Vagina (tissue), 2 donors: Measurements from ENCODE around the gene THBD. TPM values are rescaled to one million over a fixed set of nuclear protein-coding genes. Genes with fewer than 3 reads are reported as not detected.

Experiments
- DNase-seq, 2 donors: peaks; one replicate each; pipeline ENCODE4 v3.0.0-alpha.2; 2017; ENCODE audit errors: extremely low spot score in 2 of 2
- H3K27ac ChIP-seq: fragments of 200-600 bp; sonication (generic); one replicate; pipeline ENCODE4 v1.5.1; 2019
- H3K27me3 ChIP-seq: fragments of 200-600 bp; sonication (generic); one replicate; pipeline ENCODE4 v1.5.1; 2019
- H3K36me3 ChIP-seq, 2 donors: fragments of 200-600 bp; sonication (generic); one replicate each; pipeline ENCODE4 v1.5.1; 2017 to 2019
- H3K4me1 ChIP-seq: fragments of 200-600 bp; sonication (generic); one replicate; pipeline ENCODE4 v1.5.1; 2019
- H3K4me3 ChIP-seq, 2 donors: fragments of 200-600 bp; sonication (generic); 1 replicate in 1 of 2; 2 replicates in 1 of 2; pipeline ENCODE4 v1.5.1; 2016 to 2019
- H3K9me3 ChIP-seq: fragments of 200-600 bp; sonication (generic); one replicate; pipeline ENCODE4 v1.5.1; 2019
- CTCF ChIP-seq, 3 experiments: fragments of 450-650 bp in 2 of 3; fragments of 200-600 bp in 1 of 3; sonication (generic) in 1 of 3; IDR thresholded peaks; one replicate each; pipeline ENCODE4 v1.5.1; 2017 to 2019; ENCODE audit warnings: antibody characterized with exemption in 3 of 3, mild to moderate bottlenecking in 2 of 3, moderate library complexity in 2 of 3
- POLR2A ChIP-seq, 2 donors: fragments of 450-650 bp; IDR thresholded peaks; one replicate each; pipeline ENCODE4 v1.6.1; 2017; ENCODE audit warnings: antibody characterized with exemption in 2 of 2, mild to moderate bottlenecking in 2 of 2, moderate library complexity in 2 of 2
- POLR2AphosphoS5 ChIP-seq, 2 donors: sonication (generic); formaldehyde crosslinking; IDR thresholded peaks; one replicate each; pipeline ENCODE4 v1.9.0; 2017; ENCODE audit warnings: antibody characterized with exemption in 2 of 2, mild to moderate bottlenecking in 2 of 2, low read depth in 1 of 2; ENCODE audit not compliant: insufficient read depth in 1 of 2
- intact Hi-C: fragments of 100-400 bp; cut with DNase I; formaldehyde crosslinking; loops from one replicate; pipeline ENCODE4 v1.15.1; 2023
- total RNA-seq: library from RNA; depleted of rRNA; stranded (reverse); fragments of >200 nt; gene quantifications from one replicate; pipeline ENCODE4 v1.2.3, GENCODE V29; 2016

The THBD gene
- total RNA-seq, 1 donor from 2014 or later: 76.9 TPM

- H3K27me3 ChIP-seq: no peaks in the 10 kb centered on the region
- H3K4me1 ChIP-seq: no peaks in the 10 kb centered on the region
- no peak overlapping the region for H3K27ac ChIP-seq
- no peak for TF ChIP-seq CTCF (IDR thresholded peaks at IDR 0.05)
- no peak for TF ChIP-seq POLR2A (IDR thresholded peaks at IDR 0.05)
- no peak for TF ChIP-seq POLR2AphosphoS5 (IDR thresholded peaks at IDR 0.05; ENCODE audit: insufficient read depth in 1 of 2, low read depth in 1 of 2)
- H3K9me3 ChIP-seq: no peaks in the 10 kb centered on the region
- DNase-seq: no peak
- H3K36me3 ChIP-seq: no peaks in the 10 kb centered on the region
- no peak overlapping the region for H3K4me3 ChIP-seq
- intact Hi-C loops: no loop called here
Measured at GRCh38 chr20:23023621-23024177, 25.8 kb downstream of the THBD start.

- no peak overlapping the region for H3K4me3 ChIP-seq
- TF ChIP-seq POLR2A (IDR thresholded peaks at IDR 0.05): no peak
- no peak for TF ChIP-seq POLR2AphosphoS5 (IDR thresholded peaks at IDR 0.05; ENCODE audit: insufficient read depth in 1 of 2, low read depth in 1 of 2)
- TF ChIP-seq CTCF (IDR thresholded peaks at IDR 0.05): no peak
Measured at GRCh38 chr20:23022849-23023248, 26.6 kb downstream of the THBD start.

GRCh38 chr20:23021951-23022350, 27.5 kb downstream of the THBD start:
- no peaks in the 10 kb centered on the region for H3K9me3 ChIP-seq
- intact Hi-C loops: no loop called here
- H3K27me3 ChIP-seq: no peaks in the 10 kb centered on the region
- TF ChIP-seq POLR2A (IDR thresholded peaks at IDR 0.05) (no peak), POLR2AphosphoS5 (IDR thresholded peaks at IDR 0.05; ENCODE audit: insufficient read depth in 1 of 2, low read depth in 1 of 2) (no peak), CTCF (IDR thresholded peaks at IDR 0.05) (no peak)
- H3K36me3 ChIP-seq: no peaks in the 10 kb centered on the region
- no peak overlapping the region for H3K27ac ChIP-seq
- no peaks in the 10 kb centered on the region for H3K4me1 ChIP-seq
- no peak overlapping the region for H3K4me3 ChIP-seq
- no peak for DNase-seq

More at GRCh38 chr20:23022849-23023248, 26.6 kb downstream of the THBD start:
- H3K27ac ChIP-seq: no peak overlapping the region
- no peaks in the 10 kb centered on the region for H3K36me3 ChIP-seq
- no peaks in the 10 kb centered on the region for H3K4me1 ChIP-seq
- intact Hi-C loops: no loop called here
- no peaks in the 10 kb centered on the region for H3K9me3 ChIP-seq
- H3K27me3 ChIP-seq: no peaks in the 10 kb centered on the region
- no peak for DNase-seq

- no peak for TF ChIP-seq POLR2A (IDR thresholded peaks at IDR 0.05)
- no peak for TF ChIP-seq POLR2AphosphoS5 (IDR thresholded peaks at IDR 0.05; ENCODE audit: insufficient read depth in 1 of 2, low read depth in 1 of 2)
- TF ChIP-seq CTCF (IDR thresholded peaks at IDR 0.05): no peak
- Histone ChIP-seq H3K4me1 (no peaks in the 10 kb centered on the region), H3K9me3 (no peaks in the 10 kb centered on the region), H3K4me3 (no peak overlapping the region), H3K27me3 (no peaks in the 10 kb centered on the region), H3K36me3 (no peaks in the 10 kb centered on the region), H3K27ac (no peak overlapping the region)
- DNase-seq: no peak
- intact Hi-C loops: no loop called here
Measured at GRCh38 chr20:23021541-23021940, 27.9 kb downstream of the THBD start.

GRCh38 chr20:23020230-23021018, 29.0 kb downstream of the THBD start:
- intact Hi-C loops: no loop called here
- DNase-seq: no peak
- Histone ChIP-seq H3K4me3 (no peak overlapping the region), H3K27ac (no peak overlapping the region), H3K9me3 (no peaks in the 10 kb centered on the region), H3K4me1 (no peaks in the 10 kb centered on the region), H3K36me3 (no peaks in the 10 kb centered on the region), H3K27me3 (no peaks in the 10 kb centered on the region)
- TF ChIP-seq POLR2A (IDR thresholded peaks at IDR 0.05): no peak
- TF ChIP-seq CTCF (IDR thresholded peaks at IDR 0.05): no peak
- TF ChIP-seq POLR2AphosphoS5 (IDR thresholded peaks at IDR 0.05; ENCODE audit: insufficient read depth in 1 of 2, low read depth in 1 of 2): no peak
